SIG-M5 treated with dmso at 0.1 percent for 504 hours (cell line): ENCODE measurements around the gene RGS8.

ENCODE experiments used
- DNase-seq: peaks from one replicate; lab custom pipeline; 2025; ENCODE audit not compliant: unreplicated experiment; lab: John Stamatoyannopoulos, UW

The RGS8 gene

DNA sequence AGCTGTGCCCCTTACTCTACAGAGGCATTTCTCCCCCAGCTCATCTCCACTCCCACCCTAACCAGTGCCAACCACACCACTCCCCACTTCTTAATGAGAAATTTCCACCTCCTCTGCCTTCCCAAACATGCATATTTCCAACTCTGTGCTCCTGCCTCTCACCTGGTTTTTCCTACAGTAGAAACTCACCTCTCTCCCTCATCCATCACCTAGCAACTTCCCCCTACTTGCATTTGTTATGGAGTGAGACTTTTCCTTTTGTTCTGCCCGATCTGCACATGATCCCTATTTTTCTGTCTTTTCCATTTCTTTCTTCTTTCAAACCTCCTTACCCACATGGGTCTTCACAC lies 11.9 kb downstream of the RGS8 start:
- no peak for DNase-seq

DNA sequence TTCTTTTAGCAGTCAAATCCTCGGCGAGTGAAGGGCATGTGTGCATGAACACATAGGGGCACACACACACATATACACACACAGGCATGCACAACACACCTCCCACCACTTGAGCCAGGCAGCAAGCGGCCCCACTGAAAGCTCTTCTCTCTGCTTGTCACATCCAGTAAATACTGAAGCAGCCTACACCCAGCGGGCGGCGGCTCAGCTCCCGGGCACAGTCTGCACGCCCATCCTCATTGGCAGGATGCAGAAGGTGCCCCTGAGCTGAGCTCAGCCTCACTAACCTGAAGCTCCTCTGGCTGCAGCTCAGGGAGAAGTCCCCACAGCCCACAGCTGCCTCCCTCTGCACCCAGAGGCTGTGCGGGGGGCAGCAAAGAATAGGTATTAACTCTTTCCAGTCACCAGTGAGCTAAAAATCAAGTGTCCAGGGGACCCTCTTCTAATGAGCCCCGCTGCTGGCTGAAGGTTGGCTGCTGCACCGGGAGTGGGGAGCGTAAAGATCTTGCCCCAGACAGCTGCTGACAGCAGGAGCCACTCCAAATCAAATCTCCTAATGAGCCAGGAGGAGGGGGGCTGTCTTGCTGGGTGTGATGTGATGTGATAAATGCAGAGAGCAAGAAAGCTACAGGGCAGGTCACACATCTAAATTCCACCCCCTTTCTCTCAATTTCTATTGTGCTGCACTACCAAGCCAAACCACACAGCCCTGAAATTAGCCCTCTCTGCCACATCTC lies 12.5 kb downstream of the RGS8 start:
- no peak for DNase-seq

DNA sequence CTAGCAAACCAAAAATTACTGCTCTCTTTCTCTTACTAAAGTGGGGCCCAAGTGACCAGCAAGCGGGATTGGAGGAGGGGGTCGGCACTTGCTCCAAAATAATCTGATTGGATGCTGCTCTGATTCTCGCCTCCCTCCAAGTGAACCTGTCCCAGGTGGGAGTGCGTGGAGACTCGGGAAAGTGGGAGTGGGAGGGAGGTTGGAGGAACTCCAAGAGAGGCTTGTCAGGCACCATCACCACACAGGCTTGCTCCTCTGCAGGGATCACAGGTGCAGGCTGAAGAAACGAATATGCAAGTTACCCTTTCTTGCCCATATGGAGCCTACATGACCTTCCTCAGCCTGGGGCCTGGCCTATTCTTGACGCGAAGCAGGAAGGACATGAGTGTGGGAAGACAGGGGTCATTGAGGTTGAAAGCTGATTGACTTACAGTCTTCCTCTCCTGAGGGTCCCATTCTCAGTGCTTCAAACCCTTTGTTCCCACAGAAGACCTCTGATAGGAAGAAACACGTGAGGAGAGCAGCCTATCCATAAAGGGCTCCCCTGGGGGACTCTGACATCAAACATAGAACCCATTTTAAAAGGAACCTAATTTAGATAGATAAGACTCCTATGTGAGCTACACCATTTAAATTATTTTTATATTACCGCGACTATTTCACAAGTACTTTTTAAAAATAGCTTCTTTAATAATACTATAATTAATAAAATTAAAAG lies 14.2 kb downstream of the RGS8 start:
- no peak for DNase-seq

DNA sequence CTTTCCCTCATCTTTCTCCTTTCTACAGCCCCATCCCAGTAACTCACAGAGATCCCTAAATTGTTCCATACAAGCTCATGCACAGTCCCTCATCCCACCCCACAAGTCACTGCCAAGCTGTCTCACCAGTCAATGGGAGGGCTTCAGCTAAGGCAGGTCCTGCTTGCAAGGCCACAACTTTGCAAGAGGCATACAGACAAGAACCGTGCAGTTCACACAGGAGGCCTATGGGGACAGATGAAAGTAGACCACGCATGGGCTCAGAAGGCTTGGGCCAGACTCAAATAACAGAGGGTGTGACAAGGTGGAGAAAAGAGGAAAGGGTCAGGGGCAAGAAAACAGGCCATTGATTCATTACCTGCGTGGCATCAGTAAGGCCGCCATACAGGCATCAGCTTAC lies 15.1 kb downstream of the RGS8 start:
- DNase-seq, result no peak

DNA sequence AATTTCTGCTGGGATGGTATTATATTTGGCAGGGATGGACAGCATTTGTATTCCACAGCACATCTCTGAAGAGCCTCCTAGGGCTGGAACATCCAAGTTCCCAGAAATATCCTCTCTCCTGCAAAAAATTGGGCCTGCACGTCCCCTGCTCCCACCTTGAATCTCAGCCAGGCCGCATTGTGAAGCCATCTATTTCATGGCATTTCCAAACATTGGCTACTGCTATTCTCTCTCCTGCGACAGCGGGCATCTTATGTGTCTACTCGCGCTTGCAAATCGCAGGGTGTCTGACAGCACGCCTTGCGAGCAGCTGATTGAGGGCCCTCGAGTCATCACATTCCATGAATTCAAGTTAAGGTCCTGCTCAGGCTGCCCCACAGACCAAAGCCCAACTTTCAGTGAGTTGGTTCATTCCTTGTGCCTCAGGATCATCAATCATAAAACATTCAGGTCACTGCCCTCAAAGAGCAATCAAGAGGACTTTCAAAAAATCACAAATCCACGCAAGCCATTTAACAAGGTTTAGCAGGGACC lies 15.8 kb downstream of the RGS8 start:
- no peak for DNase-seq

DNA sequence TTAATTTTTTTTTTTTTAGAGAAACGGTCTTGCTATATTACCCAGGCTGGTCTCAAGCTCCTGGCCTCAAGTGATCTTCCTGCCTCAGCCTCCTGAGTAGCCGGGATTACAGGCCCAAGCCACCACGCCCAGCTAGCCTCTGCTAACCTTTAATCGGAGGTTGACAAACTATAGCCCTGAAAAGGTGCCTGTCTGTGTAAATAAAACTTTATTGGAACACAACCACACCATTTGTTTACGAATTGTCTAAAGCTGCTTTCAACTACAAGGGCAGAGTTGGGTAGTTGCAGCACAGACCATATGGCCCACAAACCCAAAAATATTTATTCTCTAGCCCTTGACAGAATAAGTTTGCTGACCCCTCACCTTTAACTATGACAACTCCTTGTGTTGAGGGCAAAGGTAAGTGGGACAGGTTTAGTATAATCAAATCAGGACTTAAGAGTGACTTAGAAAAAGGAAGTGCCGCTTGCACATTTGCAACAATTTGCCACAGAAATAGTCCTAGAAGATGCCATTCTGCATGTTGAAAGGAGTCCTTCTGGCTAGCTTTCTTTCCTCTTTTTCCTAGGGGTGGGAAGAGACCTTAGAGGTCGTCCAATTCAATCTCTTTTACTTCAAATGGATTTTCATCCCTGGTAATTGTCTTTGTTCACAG lies 16.4 kb downstream of the RGS8 start:
- no peak for DNase-seq

DNA sequence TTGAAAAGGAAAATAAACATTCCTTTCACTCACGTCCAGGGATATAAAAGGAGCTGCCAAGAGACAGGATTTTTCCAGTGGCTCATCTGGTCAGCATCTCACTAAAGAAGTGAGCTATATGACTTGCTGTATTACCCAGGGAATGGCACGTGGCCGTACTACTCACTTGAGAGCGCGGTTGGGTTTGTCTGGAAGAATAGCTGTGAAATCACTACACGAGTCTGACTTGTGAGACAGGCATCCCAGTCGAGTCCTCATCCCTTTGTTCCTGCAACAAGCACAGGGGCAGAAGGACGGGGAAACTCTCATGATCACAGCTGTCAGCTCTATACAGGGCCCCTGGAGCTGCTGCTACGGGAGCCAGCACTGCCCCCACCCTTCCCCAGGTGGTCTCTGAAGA lies 17.7 kb downstream of the RGS8 start:
- no peak for DNase-seq

DNA sequence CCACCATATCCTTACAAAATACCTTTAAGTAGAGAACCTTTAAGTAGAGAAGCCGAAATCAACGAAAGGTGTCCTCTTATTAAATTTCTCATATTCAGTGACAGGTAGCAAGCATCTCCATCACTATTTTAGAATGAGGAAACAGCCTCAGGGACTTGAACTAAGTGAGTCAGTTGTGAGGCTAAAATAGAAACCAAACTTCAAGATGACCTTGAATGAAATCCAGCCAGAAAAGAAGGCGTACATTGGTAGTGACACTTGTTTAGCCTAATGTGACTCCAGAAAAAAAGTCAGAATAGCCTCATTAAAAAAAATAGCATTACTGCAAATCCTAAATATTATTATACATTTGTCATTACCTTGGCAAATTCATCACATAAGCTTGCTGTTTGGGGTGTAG lies 20.1 kb downstream of the RGS8 start:
- peak; percentile 20 for DNase-seq

DNA sequence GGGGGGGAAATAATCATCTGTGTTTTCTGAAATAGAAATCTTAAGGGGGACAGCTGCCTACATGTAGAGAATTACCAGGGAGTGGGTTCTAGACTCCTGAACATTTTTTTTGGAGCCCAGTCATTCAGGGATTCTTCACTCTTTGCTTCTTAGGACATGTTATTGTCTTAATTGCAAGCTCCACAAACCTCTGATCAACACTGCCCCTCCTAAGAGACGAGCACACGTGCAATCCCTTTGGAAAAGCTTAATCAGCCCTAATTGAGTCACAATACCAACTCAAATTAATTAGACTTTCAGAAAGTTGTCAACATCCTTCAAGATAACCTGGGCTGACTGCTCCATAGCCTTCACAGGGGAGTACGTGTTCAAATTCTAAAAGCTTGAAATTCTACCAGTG lies 21.4 kb downstream of the RGS8 start:
- no peak for DNase-seq

DNA sequence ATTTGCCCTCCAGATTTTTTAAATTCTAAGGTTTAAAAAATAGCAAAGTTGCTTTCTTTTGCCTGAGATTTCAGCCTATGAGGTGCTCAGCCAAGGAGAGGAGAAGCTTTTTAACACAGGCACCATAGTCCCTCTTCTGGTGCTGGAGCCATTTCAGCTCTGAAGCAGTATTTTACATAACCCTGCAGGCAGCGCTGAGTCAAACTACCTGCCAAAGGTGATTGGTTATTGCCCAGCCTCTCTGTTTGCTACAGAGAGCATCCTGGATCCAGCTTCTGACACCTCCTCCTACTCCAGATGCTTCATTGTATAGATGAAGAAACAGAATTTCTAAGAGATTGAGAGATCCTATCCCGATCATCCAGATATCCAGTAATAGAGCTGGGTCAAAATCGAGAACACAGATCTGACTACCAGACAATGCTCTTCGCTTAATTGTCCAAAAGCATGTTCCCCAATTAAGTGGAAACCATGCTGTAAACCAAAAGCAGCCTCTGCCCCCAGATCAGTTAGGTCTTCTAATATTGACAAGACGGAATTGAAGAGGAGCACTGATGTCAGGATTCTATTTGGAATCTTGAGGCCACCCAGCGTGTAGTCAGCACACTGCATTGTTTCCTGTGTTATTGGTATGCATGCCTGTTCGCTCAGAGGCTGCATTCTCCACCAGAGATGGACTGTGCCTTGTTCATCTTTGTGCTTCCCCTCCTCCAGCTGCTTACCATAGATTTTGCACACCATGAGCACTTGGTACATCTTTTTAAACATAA lies 22.1 kb downstream of the RGS8 start:
- no peak for DNase-seq

DNA sequence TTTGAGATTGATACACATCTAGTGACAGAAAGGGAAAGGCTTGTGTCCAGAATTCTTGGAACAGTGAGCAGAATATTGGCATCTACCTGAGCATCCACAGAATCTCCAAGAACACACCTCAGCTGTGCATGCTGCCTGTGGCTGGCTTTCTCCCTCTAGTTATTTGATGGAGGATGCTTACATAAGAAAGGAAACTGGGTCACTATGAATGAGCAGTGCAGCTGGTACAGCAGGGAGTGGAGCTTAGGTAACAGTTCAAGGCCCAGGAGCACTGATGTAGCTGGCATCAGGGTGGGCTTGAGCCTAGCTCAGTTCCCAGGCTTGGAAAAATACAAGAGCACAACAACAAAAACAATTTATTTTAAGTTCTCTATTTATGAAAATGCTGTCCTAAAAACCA lies 26.3 kb downstream of the RGS8 start:
- no peak for DNase-seq

DNA sequence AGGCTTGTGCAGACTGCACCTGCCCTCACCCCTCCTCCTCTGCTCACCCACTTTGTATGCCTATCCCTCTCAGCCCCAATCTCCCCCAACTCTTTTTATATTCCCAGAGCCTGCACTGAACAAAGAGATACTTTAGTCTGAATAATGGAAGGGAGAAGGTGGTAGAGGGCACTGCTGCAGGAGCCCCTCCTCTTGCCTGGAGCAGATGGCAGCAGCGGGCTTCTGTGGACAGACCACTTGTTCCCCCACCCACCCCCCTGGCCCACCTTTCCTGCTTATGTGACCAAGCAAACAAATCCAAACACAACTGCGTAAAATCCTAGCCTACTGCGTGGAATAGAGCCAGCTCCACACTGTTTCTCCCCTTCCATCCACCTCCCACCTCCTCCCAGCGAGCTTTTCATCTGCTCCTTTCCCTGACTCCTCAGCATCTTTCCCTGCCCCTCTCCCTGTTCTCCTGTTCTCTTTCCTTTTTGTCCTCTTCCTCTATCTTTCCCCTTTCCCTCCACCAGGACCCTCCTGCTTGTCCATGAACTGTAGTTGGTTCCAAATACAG lies 27.5 kb downstream of the RGS8 start:
- no peak for DNase-seq

DNA sequence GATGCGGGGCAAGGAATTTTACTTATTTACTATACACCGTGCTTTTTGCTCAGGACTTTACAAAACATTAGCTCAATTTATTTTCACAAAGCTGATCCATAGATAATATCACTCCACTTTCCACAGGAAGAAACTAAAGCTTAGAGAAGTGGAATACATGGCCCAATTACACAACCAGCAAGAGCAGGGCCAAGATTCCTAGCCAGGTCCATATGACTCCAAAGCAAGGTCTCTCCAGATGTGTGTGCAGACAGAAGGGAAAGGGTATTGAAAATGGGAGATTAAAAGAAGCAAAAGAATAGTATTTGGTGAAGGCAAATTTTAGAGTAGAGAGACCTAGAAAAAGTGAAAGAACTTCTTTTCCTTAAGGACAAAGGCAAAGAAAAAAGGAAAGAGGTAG lies 30.4 kb downstream of the RGS8 start:
- DNase-seq, result no peak

DNA sequence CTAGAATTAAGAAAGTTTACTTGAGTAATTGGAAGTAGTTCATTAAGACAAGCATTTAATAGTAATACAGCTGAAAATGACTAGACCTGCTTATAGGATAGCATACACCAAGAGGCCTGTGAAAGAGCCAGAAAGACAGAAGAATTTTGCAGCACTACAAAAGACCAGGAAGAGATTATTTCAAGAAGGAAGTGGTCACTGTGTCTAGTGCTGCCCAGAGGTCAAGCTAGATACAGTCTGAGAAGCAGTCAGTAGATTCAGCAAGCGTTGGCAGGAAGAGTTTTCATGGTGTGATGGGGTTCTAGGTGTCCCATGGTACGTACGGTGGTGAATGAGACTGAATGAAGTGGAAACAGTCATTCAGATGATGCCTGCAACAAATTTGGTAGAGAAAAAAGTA lies 31.5 kb downstream of the RGS8 start:
- no peak for DNase-seq

DNA sequence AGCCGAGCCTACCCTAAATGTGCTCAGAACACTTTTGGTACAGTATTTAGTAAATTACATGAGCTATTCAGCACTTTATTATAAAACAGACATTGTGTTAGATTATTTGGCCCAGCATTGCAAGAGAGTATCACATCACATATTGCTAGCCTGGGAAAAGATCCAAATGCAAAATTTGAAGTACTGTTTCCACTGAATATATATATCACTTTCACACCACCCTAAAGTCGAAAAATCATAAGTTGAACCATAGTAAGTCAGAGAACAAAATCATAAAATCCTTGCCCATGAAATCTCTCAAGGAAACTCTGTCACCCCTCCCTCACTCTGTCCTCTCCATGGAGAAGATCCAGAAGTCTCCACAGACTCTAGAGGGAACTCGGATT lies 33.1 kb downstream of the RGS8 start:
- DNase-seq, result no peak

DNA sequence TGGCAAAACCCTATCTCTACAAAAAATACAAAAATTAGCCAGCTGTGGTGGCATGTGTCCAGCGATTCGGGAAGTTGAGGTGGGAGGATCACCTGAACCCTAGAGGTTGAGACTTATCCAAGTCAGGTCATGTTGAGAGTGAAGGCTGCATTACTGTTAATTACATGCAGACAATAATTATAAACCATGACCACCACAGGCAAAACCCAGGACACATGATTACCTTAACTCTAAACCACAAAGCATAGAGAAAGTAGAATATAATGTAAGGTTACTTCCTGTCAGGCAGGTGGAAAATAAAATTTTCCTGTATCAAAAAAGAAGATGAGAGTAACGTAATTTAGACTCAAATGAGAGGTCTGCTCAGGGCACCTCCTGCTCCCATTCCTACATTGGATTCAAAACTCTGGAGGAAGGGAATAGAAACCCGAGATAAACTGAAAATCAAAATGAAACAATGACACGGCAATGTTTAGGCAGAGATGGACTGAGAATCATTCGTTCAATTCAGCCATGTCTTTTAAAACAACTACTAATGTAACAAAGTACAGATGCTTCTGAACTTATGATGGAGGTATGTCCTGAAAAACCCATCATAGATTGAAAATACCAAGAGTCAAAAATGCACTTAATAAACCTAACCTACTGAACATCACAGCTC lies 33.6 kb downstream of the RGS8 start:
- no peak for DNase-seq

DNA sequence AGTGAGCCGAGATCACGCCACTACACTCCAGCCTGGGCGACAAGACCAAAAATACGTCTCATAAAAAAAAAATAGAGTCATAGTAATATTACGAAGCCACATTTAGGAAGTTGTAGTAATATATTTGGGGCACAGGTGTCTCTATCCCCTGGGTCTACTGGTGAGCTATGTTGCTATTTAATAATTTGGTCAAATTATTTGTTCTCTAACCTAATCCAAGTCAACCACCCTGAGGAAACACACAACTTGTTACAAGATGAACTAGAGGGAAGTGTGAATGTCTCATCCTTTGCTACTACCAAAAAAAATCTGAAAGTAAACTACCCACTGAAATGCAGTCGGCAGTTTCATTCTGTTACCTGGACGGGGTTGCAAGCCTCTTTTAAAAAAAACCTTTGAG lies 35.3 kb downstream of the RGS8 start:
- DNase-seq, result no peak

DNA sequence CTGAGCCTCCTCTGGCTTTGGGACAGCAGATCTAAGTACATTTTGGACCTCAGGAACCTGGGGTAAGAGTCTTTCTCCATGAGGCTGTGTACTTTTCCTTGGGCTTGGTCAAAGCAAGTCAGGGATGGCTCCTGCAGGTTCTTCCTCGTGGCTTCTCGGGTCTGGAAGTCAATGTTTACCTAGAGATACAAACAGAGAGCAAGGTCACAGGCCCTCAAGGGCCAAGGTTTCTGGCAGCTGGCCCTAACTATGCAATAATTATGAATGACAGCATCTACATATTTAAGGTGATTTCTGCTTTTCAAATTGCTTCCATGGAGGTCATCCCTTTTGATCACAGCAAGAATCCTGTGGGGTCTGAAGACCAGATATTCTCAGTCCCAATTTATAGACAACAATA lies 37.6 kb downstream of the RGS8 start:
- no peak for DNase-seq

DNA sequence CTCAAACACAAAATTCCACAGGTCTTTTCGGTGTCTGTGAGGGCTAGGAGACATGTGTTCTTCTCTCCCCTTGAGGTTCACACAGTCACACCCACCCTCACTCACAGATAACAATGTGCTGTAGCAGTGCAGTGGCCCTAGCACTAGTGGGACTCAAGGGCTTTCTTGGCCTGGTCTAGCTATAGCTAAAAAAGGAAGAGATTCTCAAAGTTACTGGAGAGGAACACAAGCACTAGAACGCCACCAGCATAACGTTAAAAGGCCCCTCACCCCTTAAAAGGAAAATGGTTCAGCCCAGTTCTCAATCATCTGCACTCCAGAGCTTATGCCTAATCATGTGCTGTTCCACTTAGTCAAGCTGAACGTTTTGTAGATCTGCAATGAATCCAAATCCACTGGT lies 39.5 kb downstream of the RGS8 start:
- DNase-seq, result no peak

DNA sequence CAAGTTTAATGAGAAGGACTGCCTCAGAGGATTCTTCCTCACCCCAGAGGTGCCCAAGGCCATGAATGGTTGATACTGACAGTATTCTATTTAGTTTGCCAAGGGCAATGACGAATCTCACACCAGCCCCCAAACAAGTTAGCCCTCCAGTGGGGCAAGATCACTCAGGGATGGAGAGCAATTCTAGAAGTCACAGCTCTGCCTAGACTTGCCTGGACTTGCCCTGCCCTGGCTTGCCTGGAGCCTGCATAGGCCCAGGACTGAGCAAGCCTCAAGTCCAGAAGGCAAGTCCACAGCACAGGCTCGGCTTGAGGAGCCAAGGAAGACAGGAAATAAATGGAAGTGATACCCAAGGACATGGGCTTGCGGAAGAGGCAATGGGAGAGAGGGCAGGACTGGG lies 40.7 kb downstream of the RGS8 start:
- no peak for DNase-seq

DNA sequence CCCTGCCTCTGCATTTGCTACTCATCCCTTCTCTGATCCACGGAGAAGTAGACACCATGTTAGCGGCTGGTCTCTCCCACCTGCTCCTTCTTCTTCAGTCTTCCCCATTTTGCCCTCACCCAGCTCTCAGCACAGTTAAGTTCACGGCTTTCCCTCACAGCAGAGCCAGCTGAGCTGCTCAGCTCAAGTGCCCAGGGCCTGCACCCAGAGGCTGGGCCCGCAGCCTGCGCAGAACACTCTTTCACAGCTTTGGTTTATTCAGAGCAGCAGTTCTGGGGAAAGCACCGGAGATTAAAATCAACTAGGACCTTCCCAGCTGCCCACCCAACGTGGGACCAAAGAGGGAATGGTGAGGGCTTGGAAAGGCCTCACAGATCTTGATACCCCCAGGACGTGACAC lies 41.9 kb downstream of the RGS8 start:
- DNase-seq, result no peak
